Naive B cell (primary cell): ENCODE measurements around the gene ZNF80. TPM values are rescaled to one million over a fixed set of nuclear protein-coding genes. Genes with fewer than 3 reads are reported as not detected.

Experiments used
- ATAC-seq, 2 donors: fragments of 150-1000 bp; cut with Tn5 transposase; 2 replicates each; pipeline ENCODE4 v1.10.0; 2021; ENCODE audit warnings: low read depth in 2 of 2, mild to moderate bottlenecking in 2 of 2, moderate library complexity in 2 of 2
- DNase-seq: peaks from one replicate; pipeline ENCODE4 v3.0.0; 2022
- H3K27ac Mint-ChIP-seq, 6 donors: one replicate each; pipeline ENCODE4 v1.8.0; 2020 to 2022; ENCODE audit warnings: mild to moderate bottlenecking in 6 of 6, mixed read lengths in 6 of 6, moderate library complexity in 5 of 6, inconsistent platforms in 2 of 6
- H3K27me3 Mint-ChIP-seq, 3 donors: one replicate each; pipeline ENCODE4 v1.8.0; 2021 to 2022; ENCODE audit warnings: mixed read lengths in 3 of 3, mild to moderate bottlenecking in 1 of 3
- H3K36me3 Mint-ChIP-seq, 2 donors: one replicate each; pipeline ENCODE4 v1.8.0; 2020 to 2022; ENCODE audit warnings: mixed read lengths in 2 of 2, inconsistent platforms in 1 of 2, mild to moderate bottlenecking in 1 of 2
- H3K4me1 Mint-ChIP-seq, 3 donors: one replicate each; pipeline ENCODE4 v1.8.0; 2020 to 2022; ENCODE audit warnings: mixed read lengths in 3 of 3, inconsistent platforms in 1 of 3, mild to moderate bottlenecking in 1 of 3, moderate library complexity in 1 of 3
- H3K4me3 Mint-ChIP-seq, 8 donors: one replicate each; pipeline ENCODE4 v1.8.0; 2020 to 2022; ENCODE audit warnings: mild to moderate bottlenecking in 8 of 8, mixed read lengths in 8 of 8, moderate library complexity in 8 of 8, inconsistent platforms in 2 of 8
- H3K9me3 Mint-ChIP-seq, 7 donors: one replicate each; pipeline ENCODE4 v1.8.0; 2020 to 2022; ENCODE audit warnings: mixed read lengths in 7 of 7, mild to moderate bottlenecking in 5 of 7, inconsistent platforms in 2 of 7, moderate library complexity in 1 of 7
- polyA plus RNA-seq, 6 donors: library from polyadenylated mRNA; unstranded; fragments of 300-500 nt; fragmentation: Illumina TruSeq; gene quantifications; one replicate each; pipeline ENCODE4 v1.2.3, GENCODE V29; 2021; ENCODE audit warnings: low read depth in 6 of 6

ZNF80 gene
- polyA plus RNA-seq, 6 donors from 2014 or later = 0.27 TPM; not detected in 5

- no peak for ATAC-seq
- DNase-seq = no peak
- H3K9me3 Mint-ChIP-seq = no peaks in the 10 kb centered on the region
- H3K36me3 Mint-ChIP-seq = peaks cover 0 to 6% of the 10 kb centered on the region in 2 donors
- H3K4me1 Mint-ChIP-seq = peaks cover 25 to 39% (median 34%) of the 10 kb centered on the region in 3 donors
- H3K4me3 Mint-ChIP-seq = peak overlapping the region in 3 of 8 donors; percentile 9 to 61 (median 36)
- H3K27ac Mint-ChIP-seq = peak overlapping the region in 3 of 6 donors; percentile 20 to 83 (median 51)
- H3K27me3 Mint-ChIP-seq = no peaks in the 10 kb centered on the region
Observed at GRCh38 chr3:114216186-114216970, 21.0 kb downstream of the ZNF80 start.

GRCh38 chr3:114214542-114215341, 22.6 kb downstream of the ZNF80 start:
- DNase-seq = peak; percentile 27
- ATAC-seq = peak; percentile 2 to 11
- Mint-ChIP-seq H3K4me1 (peaks cover 25 to 35% (median 29%) of the 10 kb centered on the region in 3 donors), H3K36me3 (peaks cover 0 to 5% of the 10 kb centered on the region in 2 donors), H3K27me3 (no peaks in the 10 kb centered on the region), H3K27ac (no peak overlapping the region), H3K4me3 (no peak overlapping the region), H3K9me3 (no peaks in the 10 kb centered on the region)

- DNase-seq (peak; percentile 86), ATAC-seq (peak; percentile 74 to 75)
- Mint-ChIP-seq H3K36me3 (no peaks in the 10 kb centered on the region), H3K4me1 (peaks cover 23 to 29% (median 25%) of the 10 kb centered on the region in 3 donors), H3K4me3 (no peak overlapping the region), H3K27me3 (no peaks in the 10 kb centered on the region), H3K27ac (no peak overlapping the region), H3K9me3 (no peaks in the 10 kb centered on the region)
Observed at GRCh38 chr3:114213627-114214541, 23.5 kb downstream of the ZNF80 start.

- Mint-ChIP-seq H3K36me3 (no peaks in the 10 kb centered on the region), H3K27me3 (no peaks in the 10 kb centered on the region), H3K4me3 (no peak overlapping the region), H3K27ac (no peak overlapping the region), H3K9me3 (no peaks in the 10 kb centered on the region), H3K4me1 (peaks cover 23 to 29% (median 26%) of the 10 kb centered on the region in 3 donors)
- DNase-seq (no peak), ATAC-seq (peak; percentile 0)
Observed at GRCh38 chr3:114213292-114213626, 24.1 kb downstream of the ZNF80 start.

GRCh38 chr3:114212646-114213045, 24.7 kb downstream of the ZNF80 start:
- Mint-ChIP-seq H3K27me3 (no peaks in the 10 kb centered on the region), H3K9me3 (no peaks in the 10 kb centered on the region), H3K4me1 (peaks cover 23 to 33% (median 28%) of the 10 kb centered on the region in 3 donors), H3K36me3 (no peaks in the 10 kb centered on the region), H3K4me3 (peak overlapping the region in 2 of 8 donors; percentile 35 to 77), H3K27ac (peak overlapping the region in 1 of 6 donors; percentile 91)
- DNase-seq = no peak
- no peak for ATAC-seq

- peak overlapping the region in 2 of 8 donors; percentile 4 to 39 for H3K4me3 Mint-ChIP-seq
- no peaks in the 10 kb centered on the region for H3K27me3 Mint-ChIP-seq
- H3K9me3 Mint-ChIP-seq = no peaks in the 10 kb centered on the region
- peaks cover 16 to 30% (median 21%) of the 10 kb centered on the region in 3 donors for H3K4me1 Mint-ChIP-seq
- no peak for DNase-seq
- H3K36me3 Mint-ChIP-seq = no peaks in the 10 kb centered on the region
- H3K27ac Mint-ChIP-seq = peak overlapping the region in 2 of 6 donors; percentile 39 to 69
- ATAC-seq = peak; percentile 71 to 78
Observed at GRCh38 chr3:114207768-114208167, 29.6 kb downstream of the ZNF80 start.

GRCh38 chr3:114206342-114206741, 31.0 kb downstream of the ZNF80 start:
- peaks cover 4 to 18% (median 10%) of the 10 kb centered on the region in 3 donors for H3K4me1 Mint-ChIP-seq
- DNase-seq = no peak
- no peak overlapping the region for H3K4me3 Mint-ChIP-seq
- ATAC-seq = no peak
- H3K27ac Mint-ChIP-seq = no peak overlapping the region
- H3K36me3 Mint-ChIP-seq = no peaks in the 10 kb centered on the region
- H3K27me3 Mint-ChIP-seq = no peaks in the 10 kb centered on the region
- no peaks in the 10 kb centered on the region for H3K9me3 Mint-ChIP-seq

- DNase-seq (no peak), ATAC-seq (no peak)
- Mint-ChIP-seq H3K27ac (no peak overlapping the region), H3K4me1 (peaks cover 2 to 14% (median 8%) of the 10 kb centered on the region in 3 donors), H3K4me3 (no peak overlapping the region), H3K27me3 (no peaks in the 10 kb centered on the region), H3K36me3 (no peaks in the 10 kb centered on the region), H3K9me3 (no peaks in the 10 kb centered on the region)
Observed at GRCh38 chr3:114205541-114205940, 31.8 kb downstream of the ZNF80 start.

GRCh38 chr3:114194750-114195149, 42.6 kb downstream of the ZNF80 start:
- no peaks in the 10 kb centered on the region for H3K4me1 Mint-ChIP-seq
- no peak for ATAC-seq
- no peaks in the 10 kb centered on the region for H3K9me3 Mint-ChIP-seq
- no peak for DNase-seq
- H3K27me3 Mint-ChIP-seq = no peaks in the 10 kb centered on the region
- H3K4me3 Mint-ChIP-seq = no peak overlapping the region
- H3K27ac Mint-ChIP-seq = no peak overlapping the region
- H3K36me3 Mint-ChIP-seq = no peaks in the 10 kb centered on the region

- ATAC-seq (no peak), DNase-seq (no peak)
- H3K4me3 Mint-ChIP-seq = no peak overlapping the region
- no peak overlapping the region for H3K27ac Mint-ChIP-seq
- H3K4me1 Mint-ChIP-seq = no peaks in the 10 kb centered on the region
- H3K36me3 Mint-ChIP-seq = no peaks in the 10 kb centered on the region
- peaks cover 0 to 3% (median 0%) of the 10 kb centered on the region in 7 donors for H3K9me3 Mint-ChIP-seq
- peaks cover 0 to 4% (median 4%) of the 10 kb centered on the region in 3 donors for H3K27me3 Mint-ChIP-seq
Observed at GRCh38 chr3:114192136-114192535, 45.2 kb downstream of the ZNF80 start.

GRCh38 chr3:114186501-114186900, 50.9 kb downstream of the ZNF80 start:
- Mint-ChIP-seq H3K27ac (no peak overlapping the region), H3K27me3 (peaks cover 0 to 10% (median 4%) of the 10 kb centered on the region in 3 donors)

More at GRCh38 chr3:114186501-114186900, 50.9 kb downstream of the ZNF80 start:
- Mint-ChIP-seq H3K9me3 (peaks cover 5 to 33% (median 16%) of the 10 kb centered on the region in 7 donors), H3K4me1 (no peaks in the 10 kb centered on the region), H3K36me3 (peaks cover 0 to 5% of the 10 kb centered on the region in 2 donors), H3K4me3 (no peak overlapping the region)
- DNase-seq = no peak
- ATAC-seq = no peak
